NCI-H1436 treated with DMSO at 0.1 percent for 48 hours (cell line): ENCODE results near the gene SCAP.
"Not testable (repeated sequence)": the region's sequence is repeated elsewhere in the genome, so short reads cannot be mapped to it uniquely, and the experiment has no call there.

Experiments
- DNase-seq: peaks from one replicate; lab custom pipeline; 2025; lab: John Stamatoyannopoulos, UW

SCAP gene

GRCh38 chr3:47480267-47480666 is 4.5 kb upstream of the SCAP start:
- not testable (repeated sequence) for DNase-seq

GRCh38 chr3:47479826-47480160 is 4.1 kb upstream of the SCAP start:
- no peak for DNase-seq

GRCh38 chr3:47478022-47478421 is 2.3 kb upstream of the SCAP start:
- DNase-seq: no peak

- DNase-seq: no peak
Measured at GRCh38 chr3:47476644-47477199, 981 bp upstream of the SCAP start.

GRCh38 chr3:47476330-47476626 is 537 bp upstream of the SCAP start:
- no peak for DNase-seq

GRCh38 chr3:47475029-47475569 is 642 bp downstream of the SCAP start:
- no peak for DNase-seq

GRCh38 chr3:47473391-47473790 is 2.4 kb downstream of the SCAP start:
- no peak for DNase-seq

- DNase-seq: no peak
Measured at GRCh38 chr3:47469616-47470015, 6.1 kb downstream of the SCAP start.

- DNase-seq: not testable (repeated sequence)
Measured at GRCh38 chr3:47468315-47468714, 7.4 kb downstream of the SCAP start.

- no peak for DNase-seq
Measured at GRCh38 chr3:47464588-47464987, 11.2 kb downstream of the SCAP start.

GRCh38 chr3:47459534-47460085 is 16.1 kb downstream of the SCAP start:
- not testable (repeated sequence) for DNase-seq

- DNase-seq: no peak
Measured at GRCh38 chr3:47456984-47457383, 18.8 kb downstream of the SCAP start.

- no peak for DNase-seq
Measured at GRCh38 chr3:47455806-47456452, 19.8 kb downstream of the SCAP start.

- DNase-seq: no peak
Measured at GRCh38 chr3:47452453-47453215, 23.1 kb downstream of the SCAP start.

- DNase-seq: no peak
Measured at GRCh38 chr3:47444103-47444502, 31.6 kb downstream of the SCAP start.

- no peak for DNase-seq
Measured at GRCh38 chr3:47443611-47443995, 32.1 kb downstream of the SCAP start.

GRCh38 chr3:47441796-47442551 is 33.8 kb downstream of the SCAP start:
- DNase-seq: no peak

GRCh38 chr3:47440131-47440530 is 35.6 kb downstream of the SCAP start:
- DNase-seq: no peak

- DNase-seq: no peak
Measured at GRCh38 chr3:47436180-47436579, 39.6 kb downstream of the SCAP start.

GRCh38 chr3:47434849-47435248 is 40.9 kb downstream of the SCAP start:
- DNase-seq: no peak

- DNase-seq: no peak
Measured at GRCh38 chr3:47433796-47434195, 41.9 kb downstream of the SCAP start.

GRCh38 chr3:47432673-47433072 is 43.1 kb downstream of the SCAP start:
- DNase-seq: no peak
